GM19238 (cell line): Measurements from ENCODE around the gene NDST1.

Source experiments
- DNase-seq: peaks from one replicate; pipeline ENCODE4 v3.0.0; 2011; ENCODE audit warnings: low spot score; ENCODE audit not compliant: insufficient read length

NDST1 gene

DNA sequence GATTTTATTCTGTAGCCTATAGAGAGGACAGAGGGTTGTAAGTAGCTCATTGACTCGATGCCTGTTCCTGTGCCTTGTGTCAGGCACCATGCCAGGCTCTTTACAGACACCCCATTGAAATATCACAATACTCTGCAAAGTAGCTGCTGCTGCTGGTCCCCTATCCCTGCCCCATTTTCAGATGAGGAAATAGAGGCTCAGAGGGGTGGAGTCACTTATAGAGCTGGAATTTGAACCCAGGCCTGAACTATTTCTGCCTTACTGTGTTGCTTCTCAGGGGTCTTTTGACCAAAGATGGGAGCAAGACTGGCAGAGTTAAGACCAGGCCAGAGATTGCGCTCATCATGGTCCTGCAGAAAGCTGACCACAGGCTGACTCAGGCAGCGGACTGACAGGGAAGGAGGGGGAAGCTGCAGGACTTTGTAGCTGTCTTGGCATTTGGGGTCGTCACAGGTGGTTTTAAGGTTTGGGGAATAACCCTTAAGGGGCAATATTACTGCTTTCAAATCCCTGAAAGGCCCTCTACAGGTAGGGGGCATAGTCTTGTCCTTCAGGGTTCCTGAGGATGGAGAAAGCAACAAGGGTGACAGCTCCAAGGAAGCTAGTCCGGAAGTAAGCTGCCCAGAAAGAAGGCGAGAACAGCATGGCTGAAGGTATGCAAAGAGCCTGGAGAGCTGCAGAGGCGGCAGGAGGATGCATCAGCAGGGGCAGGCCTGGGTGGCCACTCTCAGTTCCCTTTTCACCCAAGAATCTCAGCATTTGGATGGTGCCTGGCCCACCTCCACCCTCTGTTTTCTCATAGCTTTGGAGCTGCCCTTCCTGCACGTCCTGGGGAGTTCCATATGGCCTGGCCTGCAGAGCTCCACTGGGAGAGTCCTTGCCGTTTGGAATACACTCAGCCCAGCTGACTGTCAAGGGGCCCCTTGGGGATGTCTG, 18.3 kb upstream of the NDST1 start:
- DNase-seq: peak; percentile 73

DNA sequence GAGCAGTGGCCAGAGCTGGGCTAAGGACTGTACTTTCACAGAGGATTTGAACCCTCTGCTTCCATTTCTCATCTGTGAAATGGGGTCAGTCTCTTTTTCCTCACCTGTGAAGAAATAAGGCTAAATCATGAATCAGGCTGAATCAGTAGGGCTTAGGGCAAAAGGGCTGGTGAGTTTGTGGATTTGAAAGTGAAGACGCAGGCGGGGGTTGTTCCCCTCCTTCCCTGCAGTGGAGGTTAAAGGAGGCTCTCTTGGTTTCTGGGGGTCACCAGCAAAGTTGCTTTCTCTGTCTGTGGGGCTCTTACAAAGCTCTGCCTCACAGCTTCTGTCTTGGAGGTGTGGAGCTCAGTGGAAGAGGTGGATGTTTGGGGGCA, 17.6 kb upstream of the NDST1 start:
- DNase-seq: no peak

DNA sequence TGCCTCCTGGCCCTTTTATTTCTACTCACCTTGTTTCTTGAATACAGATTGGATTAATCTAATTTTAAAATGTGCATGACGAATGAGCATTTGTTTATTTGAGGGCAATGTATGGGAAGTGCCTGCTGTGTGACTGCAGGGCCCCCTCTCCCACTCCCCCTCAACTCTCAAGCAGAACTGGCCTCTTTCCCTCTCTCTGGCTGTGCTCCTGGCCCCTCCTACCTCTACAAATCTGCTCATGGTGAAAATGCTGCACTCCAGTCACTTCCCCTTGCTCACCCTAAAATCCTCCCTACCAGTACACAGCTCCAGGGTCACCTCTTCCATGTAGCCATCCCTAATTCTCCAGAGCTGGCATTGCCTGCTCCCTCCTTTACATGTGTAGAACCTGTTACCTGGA, 17.2 kb upstream of the NDST1 start:
- DNase-seq: no peak

DNA sequence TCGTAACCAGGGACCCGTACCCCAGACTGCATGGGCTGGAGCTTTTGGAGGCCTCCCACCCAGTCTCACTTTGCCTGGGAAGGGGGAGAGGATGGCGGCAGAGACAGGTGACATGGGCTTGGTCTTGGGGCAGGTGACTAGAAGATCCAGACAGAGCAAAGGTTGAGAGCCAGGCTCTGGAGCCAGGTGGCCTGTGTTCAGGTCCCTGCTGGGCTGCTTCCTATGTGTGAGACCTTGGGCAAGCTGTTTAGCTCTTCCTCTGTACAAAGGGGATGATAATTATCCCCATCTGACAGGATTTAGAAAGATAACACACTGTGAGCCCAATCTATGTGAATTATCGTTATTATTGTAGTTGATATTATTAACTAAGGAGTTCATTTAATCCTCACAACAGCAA, 16.1 kb upstream of the NDST1 start:
- DNase-seq: no peak

DNA sequence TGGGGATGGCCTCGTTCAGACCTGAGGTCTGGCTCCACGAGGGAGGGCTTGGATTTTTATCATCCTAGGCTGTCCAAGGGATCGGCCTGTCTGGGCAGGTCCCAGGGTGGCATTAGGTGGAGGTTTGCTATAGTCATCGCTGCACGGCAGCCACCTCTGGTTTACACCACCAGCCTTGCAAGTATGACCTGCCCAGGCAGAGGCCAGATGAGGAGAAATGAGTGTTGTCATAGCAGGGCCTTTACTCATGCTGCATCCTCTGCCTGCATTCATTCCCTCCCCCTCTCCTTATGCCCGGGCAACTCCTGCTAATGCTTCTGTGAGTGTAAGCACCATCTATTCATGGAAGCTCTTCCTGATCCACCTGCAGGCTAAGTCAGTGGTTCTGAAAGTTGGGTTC, 15.3 kb upstream of the NDST1 start:
- DNase-seq: no peak

DNA sequence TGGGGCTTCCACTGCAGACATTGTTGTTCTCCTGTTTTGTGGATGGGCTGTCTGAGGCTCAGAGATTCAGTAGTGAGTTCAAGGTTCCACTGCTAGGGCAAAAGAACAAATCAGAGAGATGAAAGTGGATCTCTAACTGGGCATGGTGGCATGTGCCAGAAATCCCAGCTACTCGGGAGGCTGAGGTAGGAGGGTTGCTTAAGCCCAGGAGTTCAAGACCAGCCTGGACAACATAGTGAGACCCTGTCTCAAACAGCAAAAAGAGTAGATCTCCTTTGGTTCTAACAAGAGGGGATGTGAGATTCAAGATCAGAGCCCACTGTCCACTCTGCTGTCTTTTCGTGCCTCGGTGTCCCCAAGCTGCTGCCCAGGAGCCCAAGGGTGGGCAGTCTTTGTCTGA, 11.8 kb upstream of the NDST1 start:
- no peak for DNase-seq

DNA sequence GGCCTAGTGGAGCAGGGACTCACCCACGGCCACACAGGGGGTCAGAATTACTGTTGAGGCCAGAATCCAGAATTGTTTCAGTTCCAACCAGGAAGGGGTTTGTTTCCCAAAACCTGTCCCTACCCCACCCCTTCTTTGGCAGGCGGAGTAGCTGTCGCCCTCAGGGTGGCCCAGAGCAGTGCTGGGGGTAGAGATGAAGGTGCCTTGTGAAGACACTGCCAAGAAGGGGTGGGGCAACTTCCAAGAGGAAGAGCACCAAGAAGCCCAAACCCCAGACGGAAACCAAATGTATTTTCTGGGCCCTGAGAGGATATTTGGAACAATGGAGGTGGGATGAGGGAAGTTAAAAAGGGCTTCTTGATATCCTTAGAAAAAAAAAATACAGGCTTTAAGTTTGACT, 11.4 kb upstream of the NDST1 start:
- no peak for DNase-seq

DNA sequence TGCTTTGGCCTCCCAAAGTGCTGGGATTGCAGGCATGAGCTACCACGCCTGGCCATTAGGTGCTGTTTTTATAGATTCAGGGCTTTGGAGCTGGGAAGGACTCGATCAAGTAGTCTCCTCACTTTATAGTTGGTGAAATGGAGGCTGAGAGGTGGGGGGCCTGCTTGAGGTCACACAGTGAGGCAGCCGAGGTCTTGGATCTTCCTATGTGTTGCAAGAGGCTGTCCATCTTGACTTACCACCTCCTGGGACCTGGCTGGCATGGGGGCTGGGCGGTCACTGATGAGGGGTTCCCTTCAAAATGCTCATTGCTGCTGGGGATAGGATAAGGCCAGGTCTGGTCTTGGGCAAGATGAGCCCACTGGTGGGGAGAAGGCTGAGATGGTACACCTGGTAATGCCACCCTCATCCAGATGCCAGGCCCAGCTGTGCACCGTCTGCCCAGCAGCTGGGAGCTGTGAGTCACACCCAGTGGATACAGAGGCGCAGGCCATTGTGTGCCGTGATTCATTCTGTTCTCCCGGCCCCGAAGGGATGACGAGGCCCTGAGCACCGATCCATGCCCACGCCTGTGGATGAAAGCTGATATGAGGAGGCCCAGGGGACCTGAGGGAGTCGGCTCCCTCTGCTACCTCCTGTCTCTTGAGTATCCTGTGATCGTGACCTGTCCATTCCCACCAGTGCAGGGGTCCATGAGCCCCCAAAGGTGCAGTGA, 10.5 kb upstream of the NDST1 start:
- no peak for DNase-seq

DNA sequence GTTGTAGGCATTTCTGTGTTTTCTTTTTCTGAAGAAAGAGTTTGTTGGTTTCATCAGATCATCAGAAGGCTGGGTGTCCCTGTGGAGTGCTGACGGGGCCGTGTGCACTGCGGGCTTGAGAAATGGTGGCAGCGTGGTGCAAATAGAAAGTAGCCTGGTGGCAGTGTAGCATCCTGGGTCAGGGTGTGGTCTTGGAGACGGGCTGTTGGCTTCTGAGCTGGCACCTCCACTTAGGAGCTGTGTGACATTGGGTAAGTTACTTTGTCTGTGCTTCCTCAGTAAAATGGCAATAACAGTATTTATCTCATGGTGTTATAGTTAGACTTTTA, 10.0 kb upstream of the NDST1 start:
- no peak for DNase-seq

DNA sequence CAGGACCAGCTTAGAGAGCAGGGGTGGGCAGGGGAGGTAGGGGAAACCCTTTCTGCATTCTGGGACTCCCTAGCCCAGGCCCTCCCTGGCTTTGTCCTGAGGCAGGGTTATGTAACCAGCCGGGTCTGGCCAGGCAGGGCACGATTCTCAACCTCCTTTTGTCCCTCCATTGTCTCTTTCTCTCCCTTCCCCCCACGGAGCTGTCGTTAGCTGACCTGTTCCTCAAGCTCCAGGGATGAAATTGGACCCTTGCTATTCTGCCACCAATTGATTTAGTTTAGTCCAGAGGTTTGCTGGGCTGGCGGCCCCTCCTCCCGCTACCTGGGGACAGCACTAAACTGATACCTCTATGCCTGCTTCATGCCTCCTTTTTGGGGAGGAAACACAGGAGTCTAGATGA, 9.4 kb upstream of the NDST1 start:
- no peak for DNase-seq

DNA sequence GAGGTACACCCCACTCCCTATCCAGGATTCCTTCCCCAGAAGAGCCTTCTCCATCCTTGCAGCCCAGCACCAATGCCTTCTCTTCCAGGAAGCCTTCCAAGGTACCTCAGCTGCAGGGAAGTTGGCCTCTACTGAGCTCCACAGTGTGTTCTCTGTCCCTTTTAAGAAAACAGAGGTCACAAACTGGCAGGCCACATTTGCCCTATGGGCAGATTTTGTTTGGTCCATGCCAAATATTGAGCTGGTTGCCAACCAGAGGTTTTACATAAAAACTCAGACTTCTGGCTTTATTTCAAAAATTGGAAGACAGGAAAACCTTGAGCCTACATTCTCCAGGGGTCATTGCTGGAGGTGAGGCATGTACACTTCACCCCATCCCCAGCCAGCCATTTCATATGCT, 9.0 kb upstream of the NDST1 start:
- DNase-seq: no peak

DNA sequence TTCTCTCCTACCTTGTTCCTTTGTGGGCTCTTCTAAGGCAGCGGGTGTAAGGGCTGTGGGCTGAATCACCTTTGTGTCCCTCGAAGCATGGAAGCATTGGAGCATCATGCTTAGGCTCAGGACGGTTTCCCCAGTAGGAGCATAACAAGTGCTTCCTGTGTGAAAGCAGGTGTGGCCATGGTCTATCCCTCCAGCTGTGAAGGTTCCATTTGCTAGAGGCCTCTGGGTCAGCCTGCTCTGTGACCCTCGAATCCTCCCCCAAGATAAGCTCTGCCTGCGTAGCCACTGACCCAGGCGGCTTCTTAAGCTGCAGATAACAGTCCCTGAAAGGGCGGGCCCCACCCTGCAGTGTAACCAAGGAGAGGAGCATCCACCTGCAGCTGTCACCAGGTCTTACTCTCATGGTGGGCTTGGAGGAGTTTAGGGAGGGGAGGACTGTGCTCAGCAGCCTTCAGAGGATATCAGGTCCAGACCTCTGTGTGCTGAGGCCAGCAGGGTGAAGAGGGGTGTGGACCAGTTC, 8.4 kb upstream of the NDST1 start:
- DNase-seq: peak; percentile 31

DNA sequence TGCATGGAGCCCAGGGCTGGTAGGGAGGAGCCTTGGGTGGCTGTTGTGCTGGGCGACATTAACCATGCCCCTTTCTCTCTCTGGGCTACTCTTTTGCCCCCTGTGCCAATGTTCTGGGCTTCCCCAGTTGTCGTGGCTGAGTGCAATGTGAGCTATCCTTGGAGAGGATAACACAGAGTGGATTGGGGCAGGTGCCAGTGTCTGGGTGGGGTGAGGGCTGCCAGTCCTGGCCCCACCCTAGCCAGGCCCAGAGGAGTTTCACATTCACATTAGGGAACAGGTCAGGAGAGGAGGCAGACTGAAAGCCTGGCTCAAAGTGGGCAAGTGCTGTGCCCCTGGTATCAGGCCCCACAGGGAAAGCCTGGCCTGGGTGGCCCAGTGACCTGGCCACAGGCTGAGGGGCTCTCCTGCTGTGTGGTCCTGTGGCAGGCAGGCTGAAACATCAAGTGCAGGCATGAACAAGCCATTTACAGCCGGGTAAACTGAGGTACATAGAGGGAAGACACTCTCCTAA, 7.5 kb upstream of the NDST1 start:
- DNase-seq: no peak

DNA sequence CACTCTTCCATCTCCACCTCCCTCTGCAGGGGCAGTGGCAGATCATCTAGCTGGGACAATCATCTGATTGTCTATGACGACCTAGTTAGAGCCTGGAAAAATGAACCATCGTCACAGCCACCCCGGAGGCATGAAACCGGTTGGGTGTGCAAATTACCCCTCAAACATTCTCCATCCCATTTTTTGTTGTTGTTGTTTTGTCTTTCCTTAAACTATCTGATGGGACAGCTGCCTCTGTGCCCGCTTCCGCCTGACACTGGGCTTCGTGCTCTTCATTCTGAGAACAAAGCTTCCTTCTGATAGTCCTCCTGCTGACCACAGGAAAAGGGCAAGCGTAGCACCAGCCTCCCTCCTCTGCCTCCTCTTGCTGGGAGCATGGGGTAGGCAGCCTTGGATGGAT, 7.0 kb upstream of the NDST1 start:
- DNase-seq: no peak

DNA sequence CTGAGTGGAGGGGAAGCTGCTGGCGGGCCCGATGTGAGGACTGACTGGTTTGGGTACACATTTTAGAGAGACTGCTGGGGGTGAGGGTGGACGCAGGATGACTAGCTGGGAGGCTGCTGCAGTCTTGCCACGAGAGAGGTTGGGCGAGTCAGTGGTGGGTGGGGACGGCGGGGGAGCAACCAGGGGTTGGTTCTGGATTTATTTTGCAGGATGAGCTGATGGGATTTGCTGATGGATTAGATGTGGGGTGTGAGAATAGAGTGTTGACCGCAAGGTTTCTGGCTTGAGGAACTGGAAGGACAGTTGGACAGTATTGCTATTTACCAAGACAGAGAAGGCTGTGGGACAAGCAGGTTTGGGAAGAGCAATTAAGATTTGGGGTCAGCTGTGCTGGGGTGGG, 5.8 kb upstream of the NDST1 start:
- DNase-seq: no peak

DNA sequence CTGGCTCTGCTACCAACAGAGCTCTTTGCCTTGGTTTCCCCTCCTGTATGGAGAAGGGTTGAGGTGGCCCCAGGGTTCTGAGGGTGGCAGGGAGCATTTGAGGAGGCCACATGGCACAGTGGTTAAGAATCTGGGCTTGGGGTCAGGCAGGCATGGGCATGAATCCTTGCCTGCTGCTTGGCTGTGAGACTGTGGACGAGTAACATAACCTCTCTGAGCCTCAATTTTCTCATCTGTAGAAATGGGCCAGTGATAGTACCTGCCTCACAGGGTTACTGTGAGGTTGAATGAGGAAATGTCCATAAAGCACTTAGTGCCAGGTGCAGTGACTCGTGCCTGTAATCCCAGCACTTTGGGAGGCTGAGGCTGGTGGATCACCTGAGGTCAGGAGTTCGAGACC, 5.1 kb upstream of the NDST1 start:
- DNase-seq: no peak

DNA sequence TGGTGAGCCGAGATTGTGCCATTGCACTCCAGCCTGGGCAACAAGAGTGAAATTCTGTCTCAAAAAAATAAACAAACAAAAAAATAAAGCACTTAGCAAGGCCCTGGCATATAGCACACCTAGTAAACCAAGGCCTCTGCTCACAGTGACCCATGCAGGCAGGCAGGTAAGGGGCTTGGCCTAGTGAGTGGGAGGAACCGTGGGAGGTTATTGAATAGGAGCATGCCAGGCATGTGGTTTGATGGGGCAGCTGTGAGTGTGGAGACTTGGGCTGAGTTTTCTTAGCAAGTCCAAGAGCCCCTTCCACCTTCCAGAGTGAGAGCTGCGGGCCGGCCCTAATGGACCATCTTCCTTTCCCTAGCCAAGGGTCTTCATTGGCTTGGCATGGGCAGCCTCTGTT, 4.5 kb upstream of the NDST1 start:
- DNase-seq: no peak

DNA sequence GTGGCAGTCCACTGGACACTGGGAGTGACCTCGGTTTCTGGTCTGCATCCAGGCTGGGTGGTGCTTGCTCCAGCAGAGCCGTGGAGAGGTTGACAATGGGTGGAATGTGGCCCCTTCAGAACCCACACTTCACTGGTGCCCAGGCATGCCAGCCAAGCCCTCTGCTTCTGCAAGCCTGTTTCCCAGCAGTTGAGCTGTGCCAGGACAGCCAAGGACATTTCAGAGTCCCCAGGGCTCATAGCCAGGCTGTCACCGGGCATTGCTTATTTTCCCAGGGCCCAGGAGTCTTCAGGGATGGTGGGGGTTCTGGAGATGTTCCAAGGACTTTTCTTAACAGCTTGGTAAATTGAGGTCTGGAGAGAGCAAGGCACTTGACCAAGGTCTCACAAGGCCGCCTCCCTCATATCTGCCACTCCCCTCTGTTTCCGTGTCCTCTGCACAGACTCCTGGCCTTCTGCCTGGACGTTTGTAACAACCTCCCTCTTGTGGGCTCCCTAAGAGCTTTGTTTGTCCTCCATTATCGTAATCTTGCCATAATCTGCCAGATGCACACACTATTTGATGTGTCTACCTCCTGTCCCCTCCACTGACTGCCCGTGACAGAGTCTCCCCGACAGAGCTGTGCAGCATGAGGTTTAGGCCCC, 3.8 kb upstream of the NDST1 start:
- no peak for DNase-seq

DNA sequence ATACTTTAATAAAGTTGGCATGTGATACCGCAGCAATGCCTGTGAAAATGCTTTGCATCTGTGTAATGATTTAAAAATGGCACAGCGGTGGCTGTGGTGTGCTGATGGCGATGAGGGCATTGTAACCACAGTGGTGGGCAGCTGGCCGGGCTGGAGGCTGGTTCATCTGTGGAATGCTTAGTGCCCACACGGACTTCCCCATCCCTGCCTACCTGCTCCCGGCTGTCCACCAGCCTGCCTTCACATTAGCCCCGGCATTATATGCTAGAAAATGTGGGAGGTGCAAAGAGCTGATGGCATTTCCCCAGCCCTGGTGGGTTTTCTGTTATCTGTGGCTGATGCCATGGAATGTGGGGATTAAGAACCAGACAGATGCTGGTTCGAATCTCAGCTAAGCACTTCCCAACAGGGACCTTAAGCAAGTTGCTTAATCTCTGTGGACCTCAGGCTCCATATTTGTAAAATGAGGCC, 2.9 kb upstream of the NDST1 start:
- DNase-seq: no peak

DNA sequence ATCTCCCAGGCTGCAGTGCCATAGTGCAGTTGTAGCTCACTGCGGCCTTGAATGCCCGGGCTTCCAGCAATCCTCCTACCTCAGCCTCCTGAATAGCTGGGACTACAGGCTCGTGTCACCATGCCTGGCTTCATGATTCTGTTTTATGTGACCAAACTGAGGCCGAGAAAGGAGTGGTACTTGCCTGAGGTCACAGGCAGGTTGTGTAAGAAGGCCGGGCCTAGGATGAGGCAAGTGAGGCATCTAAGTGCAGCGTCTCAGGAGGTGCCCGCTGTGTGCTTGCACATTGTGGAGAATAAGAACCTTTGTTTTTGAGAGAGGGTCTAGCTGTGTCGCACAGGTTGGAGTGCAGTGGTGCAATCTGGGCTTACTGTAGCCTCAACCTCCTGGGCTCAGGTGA, 2.1 kb upstream of the NDST1 start:
- no peak for DNase-seq

DNA sequence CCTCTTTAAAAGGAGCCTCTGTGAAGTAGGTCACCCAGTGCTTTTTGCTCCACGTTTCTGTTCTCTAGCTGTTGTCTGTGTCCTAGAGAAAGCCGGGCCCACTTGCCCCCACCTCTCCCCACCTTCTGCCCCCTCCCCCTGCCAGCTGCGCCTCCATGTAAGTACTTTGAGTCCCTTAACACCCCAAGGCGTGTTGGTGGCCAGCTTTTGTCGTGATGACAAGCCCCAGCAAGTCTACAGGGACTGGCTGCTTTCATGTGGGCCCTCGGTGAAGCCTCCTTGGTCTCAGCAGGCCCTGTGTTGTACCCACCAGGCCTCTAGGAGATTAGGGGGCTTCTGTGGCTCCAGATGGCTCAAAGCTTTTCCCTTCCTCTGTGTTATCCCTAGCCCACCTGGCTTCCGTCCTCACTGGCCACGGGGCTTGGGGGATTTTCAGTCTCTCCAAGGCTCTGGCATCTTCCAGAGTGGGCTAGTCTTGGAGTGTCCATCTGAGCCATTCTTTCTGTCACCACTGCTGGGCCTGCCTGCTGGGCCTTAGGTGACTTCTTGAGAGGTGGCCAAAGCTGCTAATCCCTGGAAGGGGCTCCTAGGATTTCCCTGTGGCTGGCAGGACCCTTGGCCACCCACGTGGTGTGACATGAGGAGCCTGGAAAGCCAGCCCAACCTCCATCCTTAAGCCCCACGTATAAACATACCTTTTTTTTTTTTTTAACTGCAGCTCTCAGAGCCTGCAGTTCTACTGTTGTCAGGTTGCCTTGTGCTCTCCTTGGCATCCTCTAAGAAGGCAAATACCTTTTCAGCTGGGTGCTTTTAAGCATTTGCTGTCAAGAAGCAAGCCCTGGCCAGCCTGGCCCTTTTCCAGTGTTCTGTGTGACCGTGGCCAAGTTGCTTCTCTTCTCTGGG, 1.1 kb upstream of the NDST1 start:
- no peak for DNase-seq
